ENCODE data around the gene FREM1. TPM values are rescaled to one million over a fixed set of nuclear protein-coding genes. Genes with fewer than 3 reads are reported as not detected.

The FREM1 gene
- total and polyA plus RNA-seq, 2 of the 4 experiments (the other 2 are of a cell fraction) = under 0.01 TPM; not detected in 1

GRCh38 chr9:14902561-14902960 is 7.7 kb downstream of the FREM1 start:
- no peak for ATAC-seq (ENCODE audit: low read depth)
- no peak overlapping the region for H3K9ac ChIP-seq (ENCODE audit: low read depth, low read length)
- no peak overlapping the region for H3K56ac ChIP-seq (ENCODE audit: extremely low read depth, insufficient read depth, low read length)
- no peak for TF ChIP-seq SMC3 (IDR thresholded peaks at IDR 0.05; ENCODE audit: low read depth, low read length)
- no peaks in the 10 kb centered on the region for H4K20me1 ChIP-seq (ENCODE audit: insufficient read depth, low read length)
- H4K91ac ChIP-seq (ENCODE audit: insufficient read depth, low read depth, low read length) = no peak overlapping the region
- H3K4me3 ChIP-seq (ENCODE audit: insufficient read depth, low read depth, low read length) = no peak overlapping the region
- dilution Hi-C loops (cut with HindIII; ENCODE audit: low sequenced_read_pairs, unreplicated experiment) (no loop called here), in situ Hi-C loops (cut with MboI; ENCODE audit: low sequenced_read_pairs) (no loop called here), intact Hi-C loops (cut with micrococcal nuclease) (no loop called here)
- H3K4me1 ChIP-seq (ENCODE audit: control insufficient read depth, insufficient read depth, low read length) = no peaks in the 10 kb centered on the region
- ChIA-PET CTCF (no interaction called here), POLR2A (ENCODE audit: unreplicated experiment) (no interaction called here)
- no peak overlapping the region for H2AK5ac ChIP-seq (ENCODE audit: low read depth, low read length)
- H2AFZ ChIP-seq (replicated peaks; ENCODE audit: low read length, poor library complexity) = no peak overlapping the region
- H3K79me1 ChIP-seq (ENCODE audit: low read depth in 1 of 2, low read length in 2 of 2) = no peaks in the 10 kb centered on the region
- DNase-seq = no peak
- no peak overlapping the region for H2BK20ac ChIP-seq (ENCODE audit: low read depth, low read length)
- no peak overlapping the region for H3K23ac ChIP-seq (ENCODE audit: low read depth, low read length)
- no peak overlapping the region for H3K27ac ChIP-seq (ENCODE audit: insufficient read depth, low read length)
- no peaks in the 10 kb centered on the region for H3K27me3 ChIP-seq (ENCODE audit: control insufficient read depth, insufficient read depth, low read length)
- no peaks in the 10 kb centered on the region for H3K9me1 ChIP-seq (ENCODE audit: insufficient read depth, low read length)
- WGBS, 2 experiments (ENCODE audit: extremely low coverage in 2 of 2, insufficient read length in 1 of 2) = no CpG with 5 or more reads among the region's 1 CpG
- no peak overlapping the region for H3K14ac ChIP-seq (replicated peaks; ENCODE audit: low read depth, low read length)
- H4K8ac ChIP-seq (ENCODE audit: low read depth in 2 of 2, low read length in 2 of 2) = no peak overlapping the region
- no peak overlapping the region for H4K5ac ChIP-seq (ENCODE audit: low read depth, low read length)
- H3K4ac ChIP-seq (ENCODE audit: low read depth, low read length) = no peak overlapping the region
- no peak overlapping the region for H2BK15ac ChIP-seq (ENCODE audit: low read depth, low read length)
- H3K36me3 ChIP-seq (ENCODE audit: control insufficient read depth, insufficient read depth, low read length) = no peaks in the 10 kb centered on the region
- H3K18ac ChIP-seq (ENCODE audit: low read depth, low read length) = no peak overlapping the region
- no peak overlapping the region for H2BK5ac ChIP-seq (ENCODE audit: low read depth, low read length, poor library complexity, severe bottlenecking)
- no peak overlapping the region for H2AK9ac ChIP-seq (replicated peaks; ENCODE audit: low read depth, low read length, poor library complexity)
- H2BK120ac ChIP-seq (ENCODE audit: low read depth, low read length) = no peak overlapping the region
- no peaks in the 10 kb centered on the region for H3K9me3 ChIP-seq (ENCODE audit: control insufficient read depth, insufficient read depth, low read length)
- H3K4me2 ChIP-seq (ENCODE audit: low read depth, low read length) = no peak overlapping the region
- BruUV-seq (replicated peaks) = no TSS peak

Data from IMR-90 (cell line).